Loucy (cell line): ENCODE measurements around the gene DLL4.

Experiments used
- H2AFZ ChIP-seq: fragments of 200-600 bp; sonication (generic); 2 replicates; pipeline ENCODE4 v1.6.0; 2016; ENCODE audit warnings: antibody characterized with exemption, mild to moderate bottlenecking, low read length, moderate library complexity
- H3F3A ChIP-seq: fragments of 200-600 bp; 2 replicates; pipeline ENCODE4 v1.6.0; 2016; ENCODE audit warnings: antibody characterized with exemption, low read depth, mild to moderate bottlenecking
- H3K27me3 ChIP-seq: fragments of 200-600 bp; sonication (generic); 2 replicates; pipeline ENCODE4 v1.6.1; 2014; ENCODE audit warnings: low read length, mild to moderate bottlenecking; ENCODE audit not compliant: insufficient read depth, poor library complexity, severe bottlenecking
- H3K36me3 ChIP-seq: fragments of 200-600 bp; sonication (generic); 2 replicates; pipeline ENCODE4 v1.6.1; 2016; ENCODE audit warnings: low read length; ENCODE audit not compliant: insufficient read depth
- H3K4me1 ChIP-seq: fragments of 200-600 bp; sonication (generic); 2 replicates; pipeline ENCODE4 v1.5.1; 2014; ENCODE audit warnings: low read length, mild to moderate bottlenecking; ENCODE audit not compliant: insufficient read depth, poor library complexity, severe bottlenecking
- H3K4me2 ChIP-seq: fragments of 200-600 bp; sonication (generic); 2 replicates; pipeline ENCODE4 v1.6.0; 2014; ENCODE audit warnings: antibody characterized with exemption, low read length, low read depth, mild to moderate bottlenecking; ENCODE audit not compliant: poor library complexity, severe bottlenecking
- H3K4me3 ChIP-seq: fragments of 200-600 bp; sonication (generic); 2 replicates; pipeline ENCODE4 v1.5.1; 2014; ENCODE audit warnings: low read length, mild to moderate bottlenecking, mixed read lengths; ENCODE audit not compliant: poor library complexity, severe bottlenecking
- H3K79me2 ChIP-seq: fragments of 200-600 bp; sonication (generic); 2 replicates; pipeline ENCODE4 v1.6.1; 2014; ENCODE audit warnings: low read length; ENCODE audit not compliant: insufficient read depth
- H3K9ac ChIP-seq: fragments of 200-600 bp; sonication (generic); 2 replicates; pipeline ENCODE4 v1.6.0; 2014; ENCODE audit warnings: mild to moderate bottlenecking, low read depth, low read length, moderate library complexity; ENCODE audit not compliant: poor library complexity, severe bottlenecking
- H3K9me2 ChIP-seq: fragments of 200-600 bp; sonication (generic); replicated peaks from 2 replicates; pipeline ENCODE4 v1.6.1; 2016; ENCODE audit warnings: low read depth, low read length, mixed read lengths
- H3K9me3 ChIP-seq: fragments of 200-600 bp; sonication (generic); 2 replicates; pipeline ENCODE4 v1.6.1; 2014; ENCODE audit warnings: mild to moderate bottlenecking, antibody characterized with exemption, low read length, low read depth; ENCODE audit not compliant: insufficient read depth
- H4K20me1 ChIP-seq: fragments of 200-600 bp; sonication (generic); 2 replicates; pipeline ENCODE4 v1.6.0; 2014; ENCODE audit warnings: antibody characterized with exemption, low read length, mild to moderate bottlenecking; ENCODE audit not compliant: insufficient read depth, poor library complexity, severe bottlenecking
- EZH2phosphoT487 ChIP-seq: fragments of 200-600 bp; IDR thresholded peaks from 2 replicates; pipeline ENCODE4 v1.6.1; 2018; ENCODE audit warnings: antibody characterized with exemption, mild to moderate bottlenecking, moderate library complexity, borderline replicate concordance
- TF ChIP-seq, protein P1 (sequence below): fragments of 200-600 bp; sonication (generic); conservative IDR thresholded peaks from 2 replicates; pipeline ENCODE4 v1.5.1; 2014; ENCODE audit warnings: mild to moderate bottlenecking, antibody characterized with exemption, low read length

The DLL4 gene

DNA sequence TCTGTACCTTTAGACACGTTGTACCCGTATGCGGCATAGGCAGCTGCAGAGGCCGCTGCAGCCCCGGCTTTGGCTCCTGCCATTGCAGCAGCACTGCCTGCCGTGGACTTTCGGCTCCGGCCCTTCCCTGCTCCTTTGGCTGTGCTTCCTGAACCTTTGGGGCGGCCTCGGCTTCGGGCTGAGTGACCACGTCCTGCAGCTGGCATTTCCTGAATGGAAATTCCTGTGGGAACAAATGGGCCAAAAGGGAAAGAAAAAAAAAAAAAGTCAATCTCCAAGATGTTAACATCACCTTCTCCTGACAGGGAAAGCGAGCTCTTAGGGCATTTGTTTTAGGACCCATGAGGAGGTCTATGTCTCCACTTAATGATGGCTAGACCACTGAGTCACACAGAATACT lies 53.7 kb downstream of the DLL4 start:
- Histone ChIP-seq H3K4me1 (no peaks in the 10 kb centered on the region), H3K36me3 (peaks cover 100% of the 10 kb centered on the region)

DNA sequence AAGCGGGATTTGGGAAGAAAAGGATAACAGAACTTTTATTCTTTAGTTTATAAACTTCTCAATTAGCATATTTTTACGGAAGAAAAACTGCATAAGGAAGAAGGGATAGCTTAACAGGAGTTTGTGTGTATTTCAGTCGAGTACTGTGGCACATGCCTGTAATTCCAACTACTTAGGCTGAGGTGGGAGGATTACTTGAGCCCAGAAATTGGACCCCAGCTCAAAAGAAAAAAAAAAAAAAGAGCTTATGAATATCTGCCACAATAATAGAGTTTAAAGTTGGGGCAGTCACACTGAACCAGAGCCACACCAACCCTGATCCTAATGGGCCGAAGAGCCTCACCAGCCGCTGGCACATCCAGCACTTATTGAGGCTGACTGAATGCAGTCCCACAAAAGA lies 55.3 kb downstream of the DLL4 start:
- TF ChIP-seq, protein P1, sequence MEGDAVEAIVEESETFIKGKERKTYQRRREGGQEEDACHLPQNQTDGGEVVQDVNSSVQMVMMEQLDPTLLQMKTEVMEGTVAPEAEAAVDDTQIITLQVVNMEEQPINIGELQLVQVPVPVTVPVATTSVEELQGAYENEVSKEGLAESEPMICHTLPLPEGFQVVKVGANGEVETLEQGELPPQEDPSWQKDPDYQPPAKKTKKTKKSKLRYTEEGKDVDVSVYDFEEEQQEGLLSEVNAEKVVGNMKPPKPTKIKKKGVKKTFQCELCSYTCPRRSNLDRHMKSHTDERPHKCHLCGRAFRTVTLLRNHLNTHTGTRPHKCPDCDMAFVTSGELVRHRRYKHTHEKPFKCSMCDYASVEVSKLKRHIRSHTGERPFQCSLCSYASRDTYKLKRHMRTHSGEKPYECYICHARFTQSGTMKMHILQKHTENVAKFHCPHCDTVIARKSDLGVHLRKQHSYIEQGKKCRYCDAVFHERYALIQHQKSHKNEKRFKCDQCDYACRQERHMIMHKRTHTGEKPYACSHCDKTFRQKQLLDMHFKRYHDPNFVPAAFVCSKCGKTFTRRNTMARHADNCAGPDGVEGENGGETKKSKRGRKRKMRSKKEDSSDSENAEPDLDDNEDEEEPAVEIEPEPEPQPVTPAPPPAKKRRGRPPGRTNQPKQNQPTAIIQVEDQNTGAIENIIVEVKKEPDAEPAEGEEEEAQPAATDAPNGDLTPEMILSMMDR: no peak
- no peak for TF ChIP-seq EZH2phosphoT487
- Histone ChIP-seq H3K9ac (no peak overlapping the region), H3K4me3 (no peak overlapping the region), H3K36me3 (peaks cover 90% of the 10 kb centered on the region), H4K20me1 (no peaks in the 10 kb centered on the region), H3K79me2 (no peaks in the 10 kb centered on the region), H3K9me3 (no peaks in the 10 kb centered on the region), H3F3A (no peaks in the 10 kb centered on the region), H2AFZ (no peak overlapping the region), H3K27me3 (no peaks in the 10 kb centered on the region), H3K4me1 (no peaks in the 10 kb centered on the region), H3K9me2 (no peaks in the 10 kb centered on the region), H3K4me2 (no peak overlapping the region)

More for the DNA sequence above, 53.7 kb downstream of the DLL4 start:
- Histone ChIP-seq H3K9me2 (no peaks in the 10 kb centered on the region), H3K4me2 (no peak overlapping the region), H2AFZ (no peak overlapping the region), H3K9ac (no peak overlapping the region), H3F3A (no peaks in the 10 kb centered on the region), H4K20me1 (no peaks in the 10 kb centered on the region), H3K27me3 (no peaks in the 10 kb centered on the region), H3K79me2 (no peaks in the 10 kb centered on the region), H3K4me3 (no peak overlapping the region), H3K9me3 (no peaks in the 10 kb centered on the region)
- no peak for TF ChIP-seq EZH2phosphoT487
- TF ChIP-seq, protein P1: no peak

DNA sequence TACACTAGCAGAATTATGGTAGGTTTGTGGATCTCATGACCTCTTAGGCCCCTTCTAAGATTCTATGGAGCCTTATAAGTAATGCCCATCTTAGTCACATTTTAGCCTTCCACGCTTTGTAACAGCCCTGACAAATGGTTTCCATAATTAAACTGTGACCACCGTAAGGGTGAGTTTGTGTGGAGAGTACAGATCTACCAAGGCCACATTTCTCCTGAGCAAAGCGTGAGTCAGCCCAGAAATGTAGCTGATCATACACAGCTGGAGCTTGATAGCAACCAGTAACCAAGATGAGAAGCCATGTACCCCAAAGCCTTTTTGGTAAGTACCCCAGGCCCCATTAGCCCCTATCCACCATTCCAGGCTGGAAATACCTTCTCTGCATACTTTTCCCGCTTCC lies 55.8 kb downstream of the DLL4 start:
- Histone ChIP-seq H3K79me2 (no peaks in the 10 kb centered on the region), H3K27me3 (no peaks in the 10 kb centered on the region), H3K9me2 (no peaks in the 10 kb centered on the region), H3K9ac (no peak overlapping the region), H3F3A (no peaks in the 10 kb centered on the region), H3K9me3 (no peaks in the 10 kb centered on the region), H2AFZ (no peak overlapping the region), H3K36me3 (peaks cover 86% of the 10 kb centered on the region), H3K4me2 (no peak overlapping the region), H3K4me1 (no peaks in the 10 kb centered on the region), H3K4me3 (no peak overlapping the region), H4K20me1 (no peaks in the 10 kb centered on the region)
- TF ChIP-seq EZH2phosphoT487: no peak
- TF ChIP-seq, protein P1: no peak
